Keratinocyte (primary cell): ENCODE results near the gene C9orf85. TPM values are rescaled to one million over a fixed set of nuclear protein-coding genes. Genes with fewer than 3 reads are reported as not detected.

ENCODE experiments used
- DNase-seq: peaks from one replicate; pipeline ENCODE4 v3.0.0-alpha.2; 2011; ENCODE audit warnings: low read depth, missing footprints, low spot score
- FAIRE-seq: peaks from 2 replicates; lab custom pipeline; 2011; peaks lifted over from hg19 to GRCh38; lab: Jason Lieb, UNC
- H2AFZ ChIP-seq: 2 replicates; pipeline ENCODE4 v1.6.0; 2012; ENCODE audit warnings: low read length, control low read depth, inconsistent platforms; ENCODE audit not compliant: control insufficient read depth
- H3K27ac ChIP-seq: 2 replicates; pipeline ENCODE4 v1.5.1; 2011; ENCODE audit warnings: low read length; ENCODE audit not compliant: control insufficient read depth, insufficient read depth
- H3K27me3 ChIP-seq: 3 replicates; pipeline ENCODE4 v1.6.0; 2011; ENCODE audit warnings: low read length; ENCODE audit not compliant: control insufficient read depth, insufficient read depth; ENCODE audit errors: extremely low read depth
- H3K36me3 ChIP-seq, 2 experiments: 2 replicates in 1 of 2; 3 replicates in 1 of 2; pipeline ENCODE4 v1.5.1; 2011; ENCODE audit warnings: low read length in 2 of 2, mild to moderate bottlenecking in 1 of 2; ENCODE audit not compliant: control insufficient read depth in 2 of 2, insufficient read depth in 2 of 2; ENCODE audit errors: extremely low read depth in 1 of 2
- H3K4me1 ChIP-seq: 3 replicates; pipeline ENCODE4 v1.5.1; 2011; ENCODE audit warnings: low read length; ENCODE audit not compliant: control insufficient read depth, insufficient read depth; ENCODE audit errors: extremely low read depth
- H3K4me2 ChIP-seq: 3 replicates; pipeline ENCODE4 v1.6.0; 2011; ENCODE audit warnings: low read depth, low read length; ENCODE audit not compliant: control insufficient read depth, insufficient read depth; ENCODE audit errors: extremely low read depth
- H3K4me3 ChIP-seq, 3 experiments: fragments of 200-600 bp in 1 of 3; sonication (generic) in 1 of 3; 2 replicates in 2 of 3; 3 replicates in 1 of 3; pipeline ENCODE4 v1.5.1; 2011 to 2016; ENCODE audit warnings: low read length in 3 of 3, mild to moderate bottlenecking in 3 of 3, control low read depth in 2 of 3, inconsistent platforms in 1 of 3, low read depth in 1 of 3, mixed read lengths in 1 of 3, mixed run types in 1 of 3, moderate library complexity in 1 of 3; ENCODE audit not compliant: control insufficient read depth in 2 of 3, insufficient read depth in 2 of 3; ENCODE audit errors: extremely low read depth in 1 of 3
- H3K79me2 ChIP-seq: 2 replicates; pipeline ENCODE4 v1.6.0; 2012; ENCODE audit warnings: low read length; ENCODE audit not compliant: control insufficient read depth, insufficient read depth
- H3K9ac ChIP-seq: 3 replicates; pipeline ENCODE4 v1.6.0; 2011; ENCODE audit warnings: low read length; ENCODE audit not compliant: control insufficient read depth, insufficient read depth; ENCODE audit errors: extremely low read depth
- H3K9me1 ChIP-seq: 3 replicates; pipeline ENCODE4 v1.6.0; 2011; ENCODE audit warnings: low read length; ENCODE audit not compliant: control insufficient read depth, insufficient read depth; ENCODE audit errors: extremely low read depth
- H3K9me3 ChIP-seq: 2 replicates; pipeline ENCODE4 v1.5.1; 2012; ENCODE audit warnings: low read depth, low read length; ENCODE audit not compliant: control insufficient read depth
- H4K20me1 ChIP-seq: 3 replicates; pipeline ENCODE4 v1.6.0; 2011; ENCODE audit warnings: low read length; ENCODE audit not compliant: control insufficient read depth, insufficient read depth; ENCODE audit errors: extremely low read depth
- CTCF ChIP-seq, 3 experiments: IDR thresholded peaks in 1 of 3; conservative IDR thresholded peaks in 1 of 3; optimal IDR thresholded peaks in 1 of 3; 2 replicates in 2 of 3; 3 replicates in 1 of 3; pipeline versions ENCODE3 to v1.5.1; 2011; ENCODE audit warnings: low read length in 3 of 3, mild to moderate bottlenecking in 3 of 3, moderate library complexity in 2 of 3, control low read depth in 1 of 3, inconsistent platforms in 1 of 3; ENCODE audit not compliant: insufficient read depth in 2 of 3; ENCODE audit errors: extremely low read depth in 1 of 3
- EZH2 ChIP-seq: IDR thresholded peaks from one replicate; pipeline ENCODE4 v1.6.1; 2012; ENCODE audit warnings: inconsistent platforms, mild to moderate bottlenecking, low read length, moderate library complexity
- dilution Hi-C: fragments of 300-500 bp; cut with MboI; formaldehyde crosslinking; loops from one replicate; pipeline ENCODE4 v1.7.0; 2020; ENCODE audit warnings: low sequenced_read_pairs; ENCODE audit not compliant: extremely low pct_ligation_motif_present
- polyA plus RNA-seq, 5 experiments: library from polyadenylated mRNA; depleted of rRNA in 3 of 5; stranded (reverse) in 3 of 5; stranded (forward) in 1 of 5; unstranded in 1 of 5; fragments of >200 nt; gene quantifications; 1 replicate in 1 of 5; 2 replicates in 3 of 5; 3 replicates in 1 of 5; pipeline versions ENCODE4 v1.2.1 to v1.2.3, GENCODE V29; 2011 to 2012; ENCODE audit warnings: missing spikeins in 2 of 5, low read depth in 1 of 5, low replicate concordance in 1 of 5

The C9orf85 gene
- polyA plus RNA-seq, 1 donor (not counting 4 experiments of a cell fraction or from before 2014, with no cell fraction given) = 18.2 TPM

- H3K9ac ChIP-seq = no peak overlapping the region
- H3K27me3 ChIP-seq = no peaks in the 10 kb centered on the region
- H3K4me2 ChIP-seq = no peak overlapping the region
- no peak overlapping the region for H3K4me3 ChIP-seq
- peaks cover 86% of the 10 kb centered on the region for H3K79me2 ChIP-seq
- DNase-seq (no peak), FAIRE-seq (no peak)
- dilution Hi-C loops = no loop called here
- H3K4me1 ChIP-seq = peaks cover 13% of the 10 kb centered on the region
- TF ChIP-seq CTCF (optimal IDR thresholded peaks at IDR 0.05 in 1 of 3, IDR thresholded peaks at IDR 0.05 in 1 of 3, conservative IDR thresholded peaks at IDR 0.05 in 1 of 3; ENCODE audit: extremely low read depth in 1 of 3, insufficient read depth in 2 of 3, low read length in 3 of 3) (no peak), EZH2 (no peak)
- no peak overlapping the region for H3K27ac ChIP-seq
- peaks cover 0 to 1% of the 10 kb centered on the region in 2 experiments for H3K36me3 ChIP-seq
- no peaks in the 10 kb centered on the region for H4K20me1 ChIP-seq
- H2AFZ ChIP-seq = no peak overlapping the region
- no peaks in the 10 kb centered on the region for H3K9me3 ChIP-seq
- peaks cover 2% of the 10 kb centered on the region for H3K9me1 ChIP-seq
Measured at GRCh38 chr9:71915495-71915894, 4.1 kb downstream of the C9orf85 start.

GRCh38 chr9:71916834-71917534 lies 5.5 kb downstream of the C9orf85 start:
- Histone ChIP-seq H4K20me1 (no peaks in the 10 kb centered on the region), H3K4me2 (no peak overlapping the region), H2AFZ (no peak overlapping the region), H3K4me3 (no peak overlapping the region), H3K4me1 (peaks cover 22% of the 10 kb centered on the region), H3K36me3 (peaks cover 0 to 1% of the 10 kb centered on the region in 2 experiments), H3K9ac (no peak overlapping the region), H3K9me1 (peaks cover 2% of the 10 kb centered on the region), H3K27ac (no peak overlapping the region), H3K27me3 (no peaks in the 10 kb centered on the region), H3K9me3 (no peaks in the 10 kb centered on the region), H3K79me2 (peaks cover 82% of the 10 kb centered on the region)
- dilution Hi-C loops = no loop called here
- FAIRE-seq = peak; percentile 20
- no peak for TF ChIP-seq EZH2
- no peak for TF ChIP-seq CTCF (optimal IDR thresholded peaks at IDR 0.05 in 1 of 3, IDR thresholded peaks at IDR 0.05 in 1 of 3, conservative IDR thresholded peaks at IDR 0.05 in 1 of 3; ENCODE audit: extremely low read depth in 1 of 3, insufficient read depth in 2 of 3, low read length in 3 of 3)
- no peak for DNase-seq
